ENCODE data around the gene ENPP3.

ENPP3 gene

GRCh38 chr6:131761060-131761761 lies 124.1 kb downstream of the ENPP3 start:
- Histone ChIP-seq H3K9me2 (replicated peaks; ENCODE audit: insufficient read depth, low read length) (no peaks in the 10 kb centered on the region), H3K27me3 (ENCODE audit: low read length) (no peaks in the 10 kb centered on the region), H3K4me2 (ENCODE audit: low read depth, low read length, poor library complexity, severe bottlenecking) (no peak overlapping the region), H3K4me3 (ENCODE audit: insufficient read depth, low read length, poor library complexity, severe bottlenecking) (no peak overlapping the region), H3K79me2 (ENCODE audit: insufficient read depth, low read length) (no peaks in the 10 kb centered on the region), H3K27ac (ENCODE audit: low read depth, low read length) (no peak overlapping the region), H2AFZ (ENCODE audit: low read depth, low read length, severe bottlenecking) (no peak overlapping the region), H3F3A (ENCODE audit: insufficient read depth) (no peaks in the 10 kb centered on the region), H3K9ac (ENCODE audit: low read length) (no peak overlapping the region), H3K9me3 (ENCODE audit: insufficient read depth, low read length) (no peaks in the 10 kb centered on the region), H4K20me1 (ENCODE audit: low read depth, low read length) (no peaks in the 10 kb centered on the region), H3K36me3 (ENCODE audit: low read length) (no peaks in the 10 kb centered on the region)
- no peak for TF ChIP-seq CTCF (IDR thresholded peaks at IDR 0.05; ENCODE audit: insufficient read depth, low read length, poor library complexity, severe bottlenecking)
- no peak for TF ChIP-seq EZH2phosphoT487 (conservative IDR thresholded peaks at IDR 0.05; ENCODE audit: low read length)

GRCh38 chr6:131761762-131762067 lies 124.6 kb downstream of the ENPP3 start:
- Histone ChIP-seq H3K27me3 (ENCODE audit: low read length) (no peaks in the 10 kb centered on the region), H4K20me1 (ENCODE audit: low read depth, low read length) (no peaks in the 10 kb centered on the region), H3K4me2 (ENCODE audit: low read depth, low read length, poor library complexity, severe bottlenecking) (no peak overlapping the region), H3K79me2 (ENCODE audit: insufficient read depth, low read length) (no peaks in the 10 kb centered on the region), H3K9me2 (replicated peaks; ENCODE audit: insufficient read depth, low read length) (no peaks in the 10 kb centered on the region), H3F3A (ENCODE audit: insufficient read depth) (no peaks in the 10 kb centered on the region), H3K4me3 (ENCODE audit: insufficient read depth, low read length, poor library complexity, severe bottlenecking) (no peak overlapping the region), H3K27ac (ENCODE audit: low read depth, low read length) (no peak overlapping the region), H3K9ac (ENCODE audit: low read length) (no peak overlapping the region), H3K9me3 (ENCODE audit: insufficient read depth, low read length) (no peaks in the 10 kb centered on the region), H2AFZ (ENCODE audit: low read depth, low read length, severe bottlenecking) (no peak overlapping the region), H3K36me3 (ENCODE audit: low read length) (no peaks in the 10 kb centered on the region)
- TF ChIP-seq CTCF (IDR thresholded peaks at IDR 0.05; ENCODE audit: insufficient read depth, low read length, poor library complexity, severe bottlenecking) (no peak), EZH2phosphoT487 (conservative IDR thresholded peaks at IDR 0.05; ENCODE audit: low read length) (no peak)

- no peak overlapping the region for H3K4me2 ChIP-seq (ENCODE audit: low read depth, low read length, poor library complexity, severe bottlenecking)
- H3K9me2 ChIP-seq (replicated peaks; ENCODE audit: insufficient read depth, low read length) = no peaks in the 10 kb centered on the region
- H3K9me3 ChIP-seq (ENCODE audit: insufficient read depth, low read length) = no peaks in the 10 kb centered on the region
- no peaks in the 10 kb centered on the region for H3K27me3 ChIP-seq (ENCODE audit: low read length)
- H2AFZ ChIP-seq (ENCODE audit: low read depth, low read length, severe bottlenecking) = no peak overlapping the region
- H4K20me1 ChIP-seq (ENCODE audit: low read depth, low read length) = no peaks in the 10 kb centered on the region
- no peaks in the 10 kb centered on the region for H3K79me2 ChIP-seq (ENCODE audit: insufficient read depth, low read length)
- H3K27ac ChIP-seq (ENCODE audit: low read depth, low read length) = no peak overlapping the region
- H3K4me3 ChIP-seq (ENCODE audit: insufficient read depth, low read length, poor library complexity, severe bottlenecking) = no peak overlapping the region
- H3K9ac ChIP-seq (ENCODE audit: low read length) = no peak overlapping the region
- TF ChIP-seq CTCF (IDR thresholded peaks at IDR 0.05; ENCODE audit: insufficient read depth, low read length, poor library complexity, severe bottlenecking) (no peak), EZH2phosphoT487 (conservative IDR thresholded peaks at IDR 0.05; ENCODE audit: low read length) (no peak)
- no peaks in the 10 kb centered on the region for H3K36me3 ChIP-seq (ENCODE audit: low read length)
- no peaks in the 10 kb centered on the region for H3F3A ChIP-seq (ENCODE audit: insufficient read depth)
Measured at GRCh38 chr6:131762984-131763383, 125.9 kb downstream of the ENPP3 start.
